NCI-H82 treated with DMSO at 0.1 percent for 48 hours (cell line): Measurements from ENCODE around the gene RXFP3.
"Not testable (repeated sequence)": the region's sequence is repeated elsewhere in the genome, so short reads cannot be mapped to it uniquely, and the experiment has no call there.

Experiments used
- DNase-seq: peaks from one replicate; lab custom pipeline; 2025; ENCODE audit not compliant: unreplicated experiment; lab: John Stamatoyannopoulos, UW

The RXFP3 gene, protein sequence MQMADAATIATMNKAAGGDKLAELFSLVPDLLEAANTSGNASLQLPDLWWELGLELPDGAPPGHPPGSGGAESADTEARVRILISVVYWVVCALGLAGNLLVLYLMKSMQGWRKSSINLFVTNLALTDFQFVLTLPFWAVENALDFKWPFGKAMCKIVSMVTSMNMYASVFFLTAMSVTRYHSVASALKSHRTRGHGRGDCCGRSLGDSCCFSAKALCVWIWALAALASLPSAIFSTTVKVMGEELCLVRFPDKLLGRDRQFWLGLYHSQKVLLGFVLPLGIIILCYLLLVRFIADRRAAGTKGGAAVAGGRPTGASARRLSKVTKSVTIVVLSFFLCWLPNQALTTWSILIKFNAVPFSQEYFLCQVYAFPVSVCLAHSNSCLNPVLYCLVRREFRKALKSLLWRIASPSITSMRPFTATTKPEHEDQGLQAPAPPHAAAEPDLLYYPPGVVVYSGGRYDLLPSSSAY

DNA sequence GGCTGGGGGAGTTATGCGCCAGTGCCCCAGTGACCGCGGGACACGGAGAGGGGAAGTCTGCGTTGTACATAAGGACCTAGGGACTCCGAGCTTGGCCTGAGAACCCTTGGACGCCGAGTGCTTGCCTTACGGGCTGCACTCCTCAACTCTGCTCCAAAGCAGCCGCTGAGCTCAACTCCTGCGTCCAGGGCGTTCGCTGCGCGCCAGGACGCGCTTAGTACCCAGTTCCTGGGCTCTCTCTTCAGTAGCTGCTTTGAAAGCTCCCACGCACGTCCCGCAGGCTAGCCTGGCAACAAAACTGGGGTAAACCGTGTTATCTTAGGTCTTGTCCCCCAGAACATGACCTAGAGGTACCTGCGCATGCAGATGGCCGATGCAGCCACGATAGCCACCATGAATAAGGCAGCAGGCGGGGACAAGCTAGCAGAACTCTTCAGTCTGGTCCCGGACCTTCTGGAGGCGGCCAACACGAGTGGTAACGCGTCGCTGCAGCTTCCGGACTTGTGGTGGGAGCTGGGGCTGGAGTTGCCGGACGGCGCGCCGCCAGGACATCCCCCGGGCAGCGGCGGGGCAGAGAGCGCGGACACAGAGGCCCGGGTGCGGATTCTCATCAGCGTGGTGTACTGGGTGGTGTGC lies at the start of gene RXFP3:
TSS of gene RXFP3 (plus strand) at position 6 of the 636 bp plus-strand sequence. CDS start at position 361, 355 bp downstream.
- DNase-seq = no peak

DNA sequence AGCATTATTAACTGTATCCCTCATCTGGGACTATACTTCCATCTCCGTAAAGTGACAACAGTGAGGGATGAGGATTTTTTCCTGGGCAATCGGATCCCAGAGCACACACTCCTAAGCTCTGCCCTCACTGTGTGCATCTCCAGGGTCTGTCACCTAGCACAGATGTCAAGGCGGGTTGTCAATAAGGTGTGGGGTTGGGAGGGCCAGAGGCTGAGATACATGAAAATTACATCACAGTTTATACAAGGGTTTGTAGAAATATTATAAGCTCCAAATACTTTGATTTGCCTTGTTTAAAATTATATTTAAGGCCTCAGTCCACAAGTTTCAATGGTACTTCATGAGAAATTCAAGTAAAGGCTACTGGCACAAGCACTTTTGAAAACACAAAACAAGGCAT lies 48.9 kb upstream of the RXFP3 start:
- no peak for DNase-seq

GRCh38 chr5:33888587-33888986 lies 47.6 kb upstream of the RXFP3 start:
- DNase-seq = no peak

DNA sequence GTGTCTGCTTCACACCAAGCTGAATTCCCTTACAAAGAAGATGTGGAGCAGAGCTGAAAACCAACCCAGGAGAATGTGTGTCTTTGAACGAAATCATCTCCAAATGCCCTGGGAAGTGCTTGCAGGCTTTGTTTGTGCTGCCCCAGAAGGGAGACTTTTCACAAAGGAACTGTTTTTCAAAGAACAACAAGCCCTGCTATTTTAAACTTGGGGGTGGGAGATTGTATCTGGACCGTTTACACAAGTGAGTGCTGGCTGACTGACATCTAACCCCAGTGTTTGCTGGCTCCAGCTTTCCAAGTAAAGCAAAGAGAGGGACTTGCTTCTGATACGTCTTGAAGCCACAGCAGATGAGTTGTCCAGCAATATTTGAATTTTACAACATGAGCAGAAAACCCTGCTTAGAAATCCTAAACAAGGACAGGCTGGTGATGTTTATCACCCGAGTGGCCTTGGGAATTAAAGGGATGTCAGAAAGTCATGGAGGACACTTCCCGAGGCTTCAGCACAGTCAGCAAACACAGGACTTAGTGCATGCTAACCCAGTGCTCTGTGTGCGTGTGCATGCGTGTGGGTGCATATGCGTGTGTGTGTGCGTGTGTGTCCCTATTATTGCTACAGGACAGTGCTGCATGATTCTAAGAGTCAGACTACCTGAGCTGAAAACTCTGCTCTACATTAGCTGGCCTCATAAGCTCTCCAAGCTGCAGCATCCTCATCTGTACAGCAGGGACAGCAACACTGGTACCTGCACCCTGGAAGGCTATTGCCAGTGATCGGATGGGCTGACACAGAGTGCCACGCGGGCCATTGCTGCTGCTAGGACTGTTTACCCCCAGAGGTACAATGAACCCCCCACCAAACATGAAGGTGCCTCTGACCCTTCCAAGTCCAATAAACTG lies 45.8 kb upstream of the RXFP3 start:
- no peak for DNase-seq

DNA sequence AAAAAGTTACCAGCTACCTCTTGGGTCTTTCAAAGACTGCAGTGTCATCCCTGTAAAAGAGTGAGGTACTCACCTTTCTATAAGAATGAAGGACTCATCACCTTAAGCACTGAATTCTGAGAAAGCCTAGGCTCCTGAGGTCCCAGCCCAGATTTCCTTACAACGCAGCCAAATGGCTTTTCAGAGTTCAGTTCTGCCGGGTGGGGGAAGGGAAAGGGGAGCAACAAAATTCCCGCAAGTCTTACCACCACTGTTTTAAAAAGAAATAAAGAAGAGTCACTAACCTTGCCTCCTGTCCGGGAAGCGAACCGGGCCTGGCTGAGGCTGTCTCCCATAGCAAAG lies 44.8 kb upstream of the RXFP3 start:
- DNase-seq = no peak

GRCh38 chr5:33891788-33892619 lies 44.2 kb upstream of the RXFP3 start, which contains the start of gene ADAMTS12:
TSS of gene ADAMTS12 (minus strand) at chr5:33891990. CDS start at chr5:33891856, 134 bp downstream.
- DNase-seq = no peak

DNA sequence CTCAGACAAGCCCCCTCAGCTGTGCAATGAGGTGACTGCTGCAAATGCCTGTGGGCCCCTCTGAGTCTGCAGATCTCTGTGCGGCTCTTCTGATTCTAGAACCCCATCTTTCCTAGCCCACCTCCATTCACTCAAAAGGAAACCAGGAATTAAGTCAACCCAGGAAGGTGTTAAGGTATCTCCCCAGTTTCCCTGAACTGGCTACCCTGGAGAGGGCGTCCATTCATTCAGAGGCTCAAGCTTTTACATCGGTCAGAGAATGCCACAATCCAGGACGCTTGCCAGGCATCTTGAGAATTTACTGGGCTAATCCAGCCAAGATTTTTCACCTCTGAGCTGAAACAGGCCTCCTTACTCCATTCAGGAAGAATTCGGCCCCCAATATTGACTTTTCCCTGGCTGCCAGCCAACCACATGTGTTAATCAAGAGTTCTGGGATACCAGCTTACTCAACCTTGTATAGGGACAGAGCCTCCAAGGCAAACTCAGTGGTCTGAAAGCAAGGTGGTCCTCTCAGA lies 43.5 kb upstream of the RXFP3 start:
- DNase-seq = no peak

GRCh38 chr5:33894566-33894965 lies 41.6 kb upstream of the RXFP3 start:
- DNase-seq = no peak

DNA sequence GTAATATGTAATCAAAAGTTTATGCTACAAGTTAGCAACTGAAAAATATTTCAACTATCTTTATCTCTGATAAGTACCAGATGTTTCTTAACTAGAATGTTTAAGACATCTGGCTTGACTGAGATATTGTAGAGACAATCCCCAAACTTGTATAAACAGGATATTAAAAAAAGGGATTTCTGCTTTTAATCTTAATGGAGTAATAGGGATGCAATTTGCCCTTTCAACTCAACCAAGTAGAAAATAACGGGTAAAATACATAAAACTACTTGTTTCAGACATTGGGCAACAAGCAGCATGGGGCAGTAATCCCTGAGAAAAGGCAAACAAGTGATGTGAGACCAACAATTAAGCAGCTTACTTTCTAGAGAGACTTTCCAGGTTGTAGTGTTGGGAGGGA lies 35.0 kb upstream of the RXFP3 start:
- no peak for DNase-seq

- DNase-seq = no peak
Observed at GRCh38 chr5:33903118-33903517, 33.1 kb upstream of the RXFP3 start.

GRCh38 chr5:33905381-33905780 lies 30.8 kb upstream of the RXFP3 start:
- DNase-seq = no peak

GRCh38 chr5:33906248-33906647 lies 29.9 kb upstream of the RXFP3 start:
- DNase-seq = not testable (repeated sequence)

DNA sequence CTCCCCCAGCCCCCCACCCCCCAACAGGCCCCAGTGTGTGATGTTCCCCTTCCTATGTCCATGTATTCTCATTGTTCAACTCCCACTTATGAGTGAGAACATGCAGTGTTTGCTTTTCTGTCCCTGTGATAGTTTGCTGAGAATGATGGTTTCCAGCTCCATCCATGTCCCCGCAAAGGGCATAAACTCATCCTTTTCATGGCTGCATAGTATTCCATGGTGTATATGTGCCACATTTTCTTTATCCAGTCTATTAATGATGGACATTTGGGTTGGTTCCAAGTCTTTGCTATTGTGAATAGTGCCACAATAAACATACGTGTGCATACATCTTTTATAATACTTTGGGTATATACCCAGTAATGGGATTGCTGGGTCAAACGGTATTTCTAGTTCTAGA lies 21.3 kb upstream of the RXFP3 start:
- DNase-seq = not testable (repeated sequence)

- no peak for DNase-seq
Observed at GRCh38 chr5:33921002-33921401, 15.2 kb upstream of the RXFP3 start.

DNA sequence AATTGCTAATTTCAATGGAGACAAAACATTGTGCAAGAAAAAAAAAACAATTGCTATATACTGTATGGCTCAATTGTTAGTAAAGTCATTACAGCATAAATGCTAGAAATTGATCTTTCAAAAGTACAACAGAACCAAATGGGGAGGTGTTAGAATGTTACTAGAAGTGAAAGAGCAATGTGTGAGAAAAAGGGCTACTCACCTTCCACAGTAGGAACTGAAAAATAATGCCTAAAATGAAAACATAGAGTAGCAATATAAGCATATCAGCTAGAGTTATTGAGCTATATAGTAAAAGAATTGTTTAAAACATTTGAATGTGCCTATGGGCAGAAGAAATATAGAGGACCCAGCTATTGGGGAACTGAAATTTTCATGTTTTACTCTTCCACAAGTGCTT lies 10.9 kb upstream of the RXFP3 start:
- DNase-seq = no peak

DNA sequence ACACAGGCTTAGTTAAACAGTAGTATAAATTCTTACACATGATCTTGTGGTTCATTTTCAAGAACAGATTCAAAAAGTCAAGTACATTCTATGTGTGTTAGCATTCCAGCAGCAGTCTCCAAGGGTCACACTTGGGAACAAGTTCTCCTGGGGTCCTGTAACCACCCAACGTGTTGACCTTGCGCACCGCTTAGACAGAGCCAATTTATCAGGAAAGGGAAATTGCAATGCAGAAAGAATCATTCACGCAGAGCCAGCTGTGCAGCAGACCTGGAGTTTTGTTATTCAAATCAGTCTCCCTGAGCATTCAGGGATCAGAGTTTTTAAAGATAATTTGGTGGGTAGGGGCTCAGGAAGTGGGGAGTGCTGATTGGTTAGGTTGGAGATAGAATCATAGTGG lies 8.5 kb upstream of the RXFP3 start:
- no peak for DNase-seq

DNA sequence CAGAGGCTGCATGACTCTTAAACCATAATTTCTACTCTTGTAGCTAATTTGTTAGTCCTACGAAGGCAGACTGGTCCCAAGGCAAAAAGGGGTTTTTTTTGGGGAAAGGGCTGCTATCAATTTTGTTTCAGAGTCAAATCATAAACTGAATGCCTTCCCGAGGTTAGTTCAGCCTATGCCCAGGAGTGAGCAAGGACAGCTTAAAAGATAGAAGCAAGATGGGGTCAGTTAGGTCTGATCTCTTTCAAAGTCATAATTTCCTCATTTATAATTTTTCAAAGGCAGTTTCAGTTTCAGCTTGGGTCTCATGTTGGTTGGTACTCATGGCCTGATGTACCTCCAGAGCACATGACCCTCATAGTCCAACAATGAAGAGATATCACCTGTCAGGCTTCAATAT lies 7.9 kb upstream of the RXFP3 start:
- no peak for DNase-seq

DNA sequence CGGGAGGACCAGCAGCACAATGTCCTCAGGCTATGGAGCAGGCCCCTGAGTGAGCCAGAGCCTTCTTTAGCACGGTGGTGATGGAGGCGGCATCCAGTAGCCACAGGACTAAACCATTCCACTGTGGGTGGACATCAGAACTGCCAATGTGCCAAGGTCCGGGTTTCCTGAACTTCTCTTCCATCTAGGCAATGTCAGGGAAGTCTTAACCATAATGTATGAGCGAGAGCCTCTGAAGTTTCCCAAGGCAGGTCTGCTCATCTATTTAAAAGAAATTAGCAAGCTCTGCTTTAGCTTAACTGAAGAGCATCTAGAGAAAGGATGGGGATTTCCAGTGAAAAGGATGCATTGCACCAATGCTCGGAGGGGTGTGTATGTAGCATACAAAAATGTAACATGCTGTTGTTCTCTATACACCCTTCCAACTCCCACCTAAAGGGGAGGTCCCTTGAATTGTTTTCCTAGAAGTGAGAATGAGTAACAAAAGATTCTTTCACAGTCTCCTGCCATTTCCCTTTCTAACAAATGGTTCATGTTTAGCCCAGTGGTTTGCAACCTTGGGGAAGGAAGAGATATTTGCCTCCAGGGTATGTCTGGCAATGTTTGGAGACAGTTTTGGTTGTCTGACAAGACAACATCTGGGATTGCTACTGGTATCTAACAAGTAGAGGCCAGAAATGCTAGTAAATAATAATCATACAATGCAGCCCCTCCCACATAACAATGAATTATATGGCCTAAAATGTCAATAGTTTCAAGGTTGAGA lies 6.1 kb upstream of the RXFP3 start:
- DNase-seq = no peak

DNA sequence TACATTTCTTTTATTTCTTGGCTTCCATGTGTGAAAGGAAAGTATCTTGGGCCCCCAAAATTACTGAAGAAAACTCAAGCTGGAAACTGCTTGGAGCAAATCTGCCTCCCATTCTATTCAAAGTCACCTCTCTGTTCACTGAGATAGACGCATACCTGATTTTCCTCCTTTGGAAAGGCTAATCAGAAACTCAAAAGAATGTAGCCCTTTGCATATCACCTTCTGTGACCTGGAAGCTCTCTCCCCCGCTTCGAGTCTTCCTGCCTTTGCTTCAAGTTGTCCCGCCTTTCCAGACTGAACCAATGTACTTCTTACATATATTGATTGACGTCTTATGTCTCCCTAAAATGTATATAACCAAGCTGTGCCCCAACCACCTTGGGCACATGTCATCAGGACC lies 5.0 kb upstream of the RXFP3 start:
- DNase-seq = no peak

- no peak for DNase-seq
Observed at GRCh38 chr5:33933723-33934169, 2.4 kb upstream of the RXFP3 start.
